ENCODE results near the gene TMOD3.

DNA sequence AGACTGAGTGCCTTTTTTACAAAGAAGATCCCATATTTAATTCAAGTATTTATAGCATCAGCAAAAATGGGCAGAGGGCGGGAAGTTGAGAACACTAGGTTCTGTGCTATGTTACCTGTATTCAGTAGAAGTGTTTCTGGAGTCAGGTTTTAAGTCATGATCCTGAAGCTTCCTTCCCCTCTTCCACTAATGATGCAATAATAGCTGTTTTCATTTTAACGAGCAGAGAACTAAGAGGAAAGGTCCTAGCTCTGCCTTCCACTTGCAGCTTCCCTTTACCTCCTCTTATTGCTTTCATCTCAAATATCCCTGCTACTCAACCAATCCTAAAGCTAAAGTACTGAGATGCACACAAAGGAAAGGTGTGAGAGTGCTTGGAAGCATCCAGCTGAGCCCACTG, 16.9 kb upstream of the TMOD3 start:
- no peak for TF ChIP-seq EZH2phosphoT487 (IDR thresholded peaks at IDR 0.05; ENCODE audit: borderline replicate concordance, low read length)
- TF ChIP-seq, protein P1, sequence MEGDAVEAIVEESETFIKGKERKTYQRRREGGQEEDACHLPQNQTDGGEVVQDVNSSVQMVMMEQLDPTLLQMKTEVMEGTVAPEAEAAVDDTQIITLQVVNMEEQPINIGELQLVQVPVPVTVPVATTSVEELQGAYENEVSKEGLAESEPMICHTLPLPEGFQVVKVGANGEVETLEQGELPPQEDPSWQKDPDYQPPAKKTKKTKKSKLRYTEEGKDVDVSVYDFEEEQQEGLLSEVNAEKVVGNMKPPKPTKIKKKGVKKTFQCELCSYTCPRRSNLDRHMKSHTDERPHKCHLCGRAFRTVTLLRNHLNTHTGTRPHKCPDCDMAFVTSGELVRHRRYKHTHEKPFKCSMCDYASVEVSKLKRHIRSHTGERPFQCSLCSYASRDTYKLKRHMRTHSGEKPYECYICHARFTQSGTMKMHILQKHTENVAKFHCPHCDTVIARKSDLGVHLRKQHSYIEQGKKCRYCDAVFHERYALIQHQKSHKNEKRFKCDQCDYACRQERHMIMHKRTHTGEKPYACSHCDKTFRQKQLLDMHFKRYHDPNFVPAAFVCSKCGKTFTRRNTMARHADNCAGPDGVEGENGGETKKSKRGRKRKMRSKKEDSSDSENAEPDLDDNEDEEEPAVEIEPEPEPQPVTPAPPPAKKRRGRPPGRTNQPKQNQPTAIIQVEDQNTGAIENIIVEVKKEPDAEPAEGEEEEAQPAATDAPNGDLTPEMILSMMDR (IDR thresholded peaks at IDR 0.05; ENCODE audit: low read depth, low read length, poor library complexity, severe bottlenecking): no peak

Data from DOHH2 (cell line).